GM23248 (cell line): ENCODE data around the gene NOXA1. TPM values are rescaled to one million over a fixed set of nuclear protein-coding genes. Genes with fewer than 3 reads are reported as not detected.

Source experiments
- DNase-seq: peaks from one replicate; pipeline ENCODE4 v3.0.0-alpha.2; 2015
- H2AFZ ChIP-seq: fragments of 200-600 bp; sonication (generic); 2 replicates; pipeline ENCODE4 v1.6.1; 2016; ENCODE audit warnings: antibody characterized with exemption
- H3F3A ChIP-seq: fragments of 200-600 bp; sonication (generic); 2 replicates; pipeline ENCODE4 v1.6.1; 2016; ENCODE audit warnings: mild to moderate bottlenecking, antibody characterized with exemption, mixed run types; ENCODE audit not compliant: insufficient read depth
- H3K27ac ChIP-seq: fragments of 200-600 bp; sonication (generic); 2 replicates; pipeline ENCODE4 v1.5.1; 2016; ENCODE audit warnings: mild to moderate bottlenecking
- H3K27me3 ChIP-seq: fragments of 200-600 bp; sonication (generic); replicated peaks from 2 replicates; pipeline ENCODE4 v1.6.1; 2016; ENCODE audit warnings: mild to moderate bottlenecking; ENCODE audit not compliant: insufficient read depth
- H3K36me3 ChIP-seq: fragments of 200-600 bp; sonication (generic); 2 replicates; pipeline ENCODE4 v1.6.1; 2016; ENCODE audit warnings: low read depth, mild to moderate bottlenecking
- H3K4me1 ChIP-seq: fragments of 200-600 bp; sonication (generic); 2 replicates; pipeline ENCODE4 v1.6.1; 2016; ENCODE audit warnings: mild to moderate bottlenecking; ENCODE audit not compliant: insufficient read depth
- H3K4me2 ChIP-seq: fragments of 200-600 bp; sonication (generic); one replicate; pipeline ENCODE4 v1.6.1; 2016; ENCODE audit warnings: mild to moderate bottlenecking; ENCODE audit not compliant: unreplicated experiment
- H3K4me3 ChIP-seq: fragments of 200-600 bp; sonication (generic); 2 replicates; pipeline ENCODE4 v1.5.1; 2016; ENCODE audit warnings: mild to moderate bottlenecking
- H3K79me2 ChIP-seq: fragments of 200-600 bp; sonication (generic); 2 replicates; pipeline ENCODE4 v1.6.1; 2016; ENCODE audit warnings: mild to moderate bottlenecking; ENCODE audit not compliant: insufficient read depth
- H3K9ac ChIP-seq: fragments of 200-600 bp; sonication (generic); 2 replicates; pipeline ENCODE4 v1.6.1; 2016; ENCODE audit warnings: mild to moderate bottlenecking
- H3K9me2 ChIP-seq: fragments of 200-600 bp; sonication (generic); 2 replicates; pipeline ENCODE4 v1.6.1; 2016; ENCODE audit warnings: mixed run types, mild to moderate bottlenecking, moderate library complexity; ENCODE audit not compliant: insufficient read depth
- H3K9me3 ChIP-seq: fragments of 200-600 bp; sonication (generic); one replicate; pipeline ENCODE4 v1.6.1; 2017; ENCODE audit warnings: low read depth
- H4K20me1 ChIP-seq: fragments of 200-600 bp; sonication (generic); 2 replicates; pipeline ENCODE4 v1.6.0; 2016; ENCODE audit not compliant: insufficient read depth
- EZH2 ChIP-seq: fragments of 200-600 bp; sonication (generic); IDR thresholded peaks from 2 replicates; pipeline ENCODE4 v1.6.1; 2018; ENCODE audit warnings: antibody characterized with exemption, mild to moderate bottlenecking; ENCODE audit not compliant: insufficient read depth, poor library complexity, severe bottlenecking
- EZH2phosphoT487 ChIP-seq: fragments of 200-600 bp; sonication (generic); IDR thresholded peaks from 2 replicates; pipeline ENCODE4 v1.6.1; 2018; ENCODE audit warnings: antibody characterized with exemption, moderate library complexity, mild to moderate bottlenecking, low read depth; ENCODE audit not compliant: insufficient read depth
- WGBS, 2 experiments: methylation state at CpG; one replicate each; pipeline ENCODE4 v1.1.6; 2015 to 2017; ENCODE audit warnings: low lambda C conversion rate in 2 of 2, low coverage in 1 of 2; ENCODE audit errors: missing lambda C conversion rate in 2 of 2; 5-methylcytosine and 5-hydroxymethylcytosine counted together
- in situ Hi-C: fragments of 300-500 bp; cut with MboI; formaldehyde crosslinking; loops from 2 replicates; pipeline ENCODE4 v1.15.0; 2020
- polyA plus RNA-seq: library from polyadenylated mRNA; unstranded; fragments of >200 nt; fragmentation: Nextera tagmentation; extraction: Ambion mirVana; gene quantifications from 2 replicates; pipeline ENCODE4 v1.2.1, GENCODE V29; 2016
- total RNA-seq: library from RNA; depleted of rRNA; stranded (reverse); fragments of >200 nt; shearing (Covaris generic); gene quantifications from 2 replicates; pipeline ENCODE4 v1.2.3, GENCODE V29; 2014; rRNA removed

Gene NOXA1, protein sequence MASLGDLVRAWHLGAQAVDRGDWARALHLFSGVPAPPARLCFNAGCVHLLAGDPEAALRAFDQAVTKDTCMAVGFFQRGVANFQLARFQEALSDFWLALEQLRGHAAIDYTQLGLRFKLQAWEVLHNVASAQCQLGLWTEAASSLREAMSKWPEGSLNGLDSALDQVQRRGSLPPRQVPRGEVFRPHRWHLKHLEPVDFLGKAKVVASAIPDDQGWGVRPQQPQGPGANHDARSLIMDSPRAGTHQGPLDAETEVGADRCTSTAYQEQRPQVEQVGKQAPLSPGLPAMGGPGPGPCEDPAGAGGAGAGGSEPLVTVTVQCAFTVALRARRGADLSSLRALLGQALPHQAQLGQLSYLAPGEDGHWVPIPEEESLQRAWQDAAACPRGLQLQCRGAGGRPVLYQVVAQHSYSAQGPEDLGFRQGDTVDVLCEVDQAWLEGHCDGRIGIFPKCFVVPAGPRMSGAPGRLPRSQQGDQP
- total RNA-seq, result 0.32 TPM in 1 of 2 replicates, not detected in the other
- 0.15 and 0.39 TPM in 2 replicates for polyA plus RNA-seq

DNA sequence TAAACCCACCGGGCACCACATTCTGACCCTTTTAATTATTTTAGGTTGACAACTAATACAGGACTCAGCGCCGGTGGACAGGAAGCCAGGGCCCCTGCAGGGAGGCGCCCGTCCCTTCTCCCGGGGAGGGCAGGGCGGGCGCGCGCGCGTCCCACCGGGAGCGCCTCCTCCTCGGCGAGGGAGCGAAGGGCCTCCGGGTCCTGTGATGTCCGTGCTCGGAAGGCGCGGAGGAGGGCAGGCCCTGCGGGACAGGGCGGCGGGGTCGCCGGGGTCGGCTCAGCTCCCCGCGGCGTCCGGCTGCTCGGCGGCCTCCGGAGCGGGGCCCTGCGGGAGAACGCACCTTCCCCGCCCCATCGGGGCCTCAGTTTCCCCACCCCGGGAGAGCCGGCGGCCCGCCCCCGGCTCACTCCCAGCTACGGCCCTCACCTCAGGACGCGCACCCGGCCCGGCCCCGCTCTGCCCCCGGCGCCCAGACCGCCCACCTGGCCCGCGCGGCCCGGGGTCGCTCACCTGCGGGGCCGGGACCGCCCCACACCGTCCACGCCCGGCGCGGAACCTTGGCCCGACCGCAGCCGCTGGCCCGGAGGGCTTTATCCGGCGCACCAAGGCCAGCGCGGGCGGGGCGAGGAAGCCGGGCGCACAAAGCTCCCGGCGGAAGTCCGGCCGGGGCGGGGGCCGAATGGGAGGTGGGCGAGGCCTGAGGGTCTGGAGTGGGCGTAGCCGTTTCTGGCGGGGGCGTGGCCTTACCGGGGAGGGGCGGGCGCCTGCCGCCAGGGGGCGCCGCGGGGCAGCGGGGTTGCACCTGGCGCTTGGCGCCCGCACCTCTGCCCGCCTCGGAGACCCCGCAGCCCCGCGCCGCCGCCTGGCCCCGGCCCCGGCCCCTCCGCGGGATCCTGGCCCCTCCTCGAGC, at the start of gene NOXA1, which contains the start of gene EXD3:
Gene NOXA1, plus strand, starts transcription at position 790 of the 910 bp plus-strand sequence. CDS start 137 bp downstream, outside the sequence.
Gene EXD3, minus strand, starts transcription at position 559 of the 910 bp plus-strand sequence. CDS start 27,805 bp downstream, outside the sequence.
- H3K36me3 ChIP-seq, result no peaks in the 10 kb centered on the region
- peaks cover 18% of the 10 kb centered on the region for H3F3A ChIP-seq
- H3K9me3 ChIP-seq, result no peaks in the 10 kb centered on the region
- TF ChIP-seq EZH2phosphoT487 (no peak), EZH2 (no peak)
- peak within 1 kb of the TSS; percentile 95 for H3K4me2 ChIP-seq
- in situ Hi-C loops, result loop anchor here (25.0 kb wide), 1 partner anchor 311 kb away; the partner anchor contains the start of gene DPP7
- peak within 1 kb of the TSS; percentile 80 for H3K4me3 ChIP-seq
- peaks cover 8% of the 10 kb centered on the region; the same call in 1 of the 2 replicates for H3K4me1 ChIP-seq
- peak within 1 kb of the TSS; percentile 76 for H3K9ac ChIP-seq
- H3K27ac ChIP-seq, result no peak within 1 kb of the TSS
- H3K79me2 ChIP-seq, result peaks cover 25% of the 10 kb centered on the region
- no peaks in the 10 kb centered on the region for H3K9me2 ChIP-seq
- H4K20me1 ChIP-seq, result no peaks in the 10 kb centered on the region
- no peaks in the 10 kb centered on the region for H3K27me3 ChIP-seq
- 1% methylated on average over 50 to 73 of the region's 113 CpGs for WGBS, 2 experiments
- peak within 1 kb of the TSS; percentile 88 for H2AFZ ChIP-seq
- DNase-seq, result peak; percentile 96

DNA sequence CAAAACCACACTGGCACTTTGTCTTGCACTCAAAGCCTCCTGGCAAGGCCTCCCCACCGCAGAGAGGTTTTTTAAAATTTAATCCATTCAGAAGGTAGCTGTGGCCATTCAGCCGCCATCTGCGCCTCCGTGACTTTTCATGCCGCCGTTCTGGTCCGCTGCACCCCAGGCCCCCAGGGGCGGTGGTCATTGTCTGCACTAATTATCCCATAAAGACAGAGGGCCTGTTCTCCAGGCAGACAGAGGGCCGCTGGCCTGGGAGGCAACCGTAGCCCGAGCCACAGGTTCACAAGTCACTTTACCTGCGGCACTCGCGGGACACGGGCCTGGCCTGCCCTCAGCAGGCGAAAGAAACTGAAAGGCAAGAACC, 49.6 kb upstream of the NOXA1 start:
- H3K4me3 ChIP-seq, result no peak overlapping the region
- no peaks in the 10 kb centered on the region for H3K27me3 ChIP-seq
- H3K36me3 ChIP-seq, result no peaks in the 10 kb centered on the region
- no peak overlapping the region for H2AFZ ChIP-seq
- 93% methylated on average over 16 of the region's 16 CpGs for WGBS, 2 experiments
- H3K4me2 ChIP-seq, result no peak overlapping the region
- H3K9me3 ChIP-seq, result no peaks in the 10 kb centered on the region
- no peak overlapping the region for H3K27ac ChIP-seq
- in situ Hi-C loops, result no loop called here
- no peaks in the 10 kb centered on the region for H3K4me1 ChIP-seq
- H3K9ac ChIP-seq, result no peak overlapping the region
- TF ChIP-seq EZH2, result no peak
- no peak for TF ChIP-seq EZH2phosphoT487
- no peaks in the 10 kb centered on the region for H3K79me2 ChIP-seq
- no peaks in the 10 kb centered on the region for H4K20me1 ChIP-seq
- no peaks in the 10 kb centered on the region for H3K9me2 ChIP-seq
- no peak for DNase-seq
- no peaks in the 10 kb centered on the region for H3F3A ChIP-seq

DNA sequence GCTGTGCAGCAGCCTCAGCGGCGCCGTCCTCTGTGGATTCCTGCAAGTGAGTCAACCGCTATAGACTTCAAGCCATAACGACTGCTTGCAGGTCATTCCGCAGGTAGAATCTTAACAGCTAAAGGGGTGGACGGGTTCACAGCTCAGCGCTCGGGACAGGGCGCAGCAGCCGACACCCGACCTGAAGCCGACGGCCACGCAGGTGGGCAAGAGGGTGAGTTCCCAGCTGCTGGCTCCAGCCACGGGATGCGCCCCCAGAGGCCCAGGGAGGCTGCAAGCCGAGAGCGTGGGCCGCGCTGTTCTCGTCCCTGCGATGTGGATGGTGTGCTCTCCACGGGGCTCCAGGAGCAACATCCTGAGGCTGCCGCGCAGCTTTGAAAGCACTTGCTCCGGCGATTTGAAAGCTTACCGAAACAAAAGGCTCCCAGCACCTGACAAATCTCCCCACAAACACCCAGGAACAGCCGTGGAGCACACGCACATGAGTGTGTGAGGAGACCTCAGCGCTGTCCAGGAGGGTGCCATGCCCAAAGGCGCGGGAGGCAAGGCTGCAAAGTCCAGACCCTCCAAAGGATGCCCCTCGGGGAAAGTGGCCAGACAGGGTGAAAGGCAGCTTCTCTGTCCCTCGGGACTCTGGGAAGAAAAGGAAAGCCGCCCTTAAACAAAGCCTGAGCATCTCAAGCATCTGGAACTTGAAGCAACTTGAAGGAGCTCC, 48.9 kb upstream of the NOXA1 start:
- TF ChIP-seq EZH2phosphoT487 (no peak), EZH2 (no peak)
- Histone ChIP-seq H3K27me3 (no peaks in the 10 kb centered on the region), H3K9ac (no peak overlapping the region), H3K27ac (no peak overlapping the region), H3F3A (no peaks in the 10 kb centered on the region), H2AFZ (no peak overlapping the region), H4K20me1 (no peaks in the 10 kb centered on the region), H3K36me3 (no peaks in the 10 kb centered on the region), H3K4me1 (no peaks in the 10 kb centered on the region), H3K4me2 (no peak overlapping the region), H3K9me2 (no peaks in the 10 kb centered on the region), H3K79me2 (no peaks in the 10 kb centered on the region), H3K9me3 (no peaks in the 10 kb centered on the region), H3K4me3 (no peak overlapping the region)
- DNase-seq, result no peak
- WGBS, 2 experiments, result 88 to 90% methylated on average over 36 to 37 of the region's 37 CpGs
- in situ Hi-C loops, result no loop called here
